Neural cell (in vitro differentiated cells): ENCODE results near the gene MAP2K1. TPM values are rescaled to one million over a fixed set of nuclear protein-coding genes. Genes with fewer than 3 reads are reported as not detected.
A peak's percentile ranks its signal among the peaks of the same experiment; 100 is the strongest.

Source experiments
- H2AFZ ChIP-seq: fragments of 200-600, 300-800 bp; sonication (generic), shearing (Covaris generic); 2 replicates; pipeline ENCODE4 v1.6.0; 2014; ENCODE audit warnings: low read depth, mild to moderate bottlenecking, antibody characterized with exemption, low read length, moderate library complexity
- H3F3A ChIP-seq: fragments of 200-600 bp; shearing (Covaris generic); 2 replicates; pipeline ENCODE4 v1.6.1; 2016; ENCODE audit warnings: mild to moderate bottlenecking, moderate library complexity, mixed read lengths, antibody characterized with exemption, low read length; ENCODE audit not compliant: insufficient read depth, poor library complexity, severe bottlenecking
- H3K27ac ChIP-seq: fragments of 200-600, 300-800 bp; sonication (generic), shearing (Covaris generic); 2 replicates; pipeline ENCODE4 v1.5.1; 2014; ENCODE audit warnings: mild to moderate bottlenecking, low read length, moderate library complexity
- H3K27me3 ChIP-seq: fragments of 300-800, 200-600 bp; sonication (generic), shearing (Covaris generic); 2 replicates; pipeline ENCODE4 v1.6.0; 2014; ENCODE audit warnings: mild to moderate bottlenecking, low read depth, low read length, moderate library complexity; ENCODE audit not compliant: insufficient read depth
- H3K36me3 ChIP-seq: fragments of 300-800, 200-600 bp; sonication (generic), shearing (Covaris generic); 2 replicates; pipeline ENCODE4 v1.5.1; 2014; ENCODE audit warnings: mild to moderate bottlenecking, antibody characterized with exemption, low read length, moderate library complexity; ENCODE audit not compliant: insufficient read depth
- H3K4me2 ChIP-seq: fragments of 300-800, 200-600 bp; sonication (generic), shearing (Covaris generic); 2 replicates; pipeline ENCODE4 v1.6.0; 2014; ENCODE audit warnings: mild to moderate bottlenecking, low read length
- H3K4me3 ChIP-seq: fragments of 300-800, 200-600 bp; sonication (generic), shearing (Covaris generic); 2 replicates; pipeline ENCODE4 v1.5.1; 2014; ENCODE audit warnings: mild to moderate bottlenecking, low read length, moderate library complexity
- H3K79me2 ChIP-seq: fragments of 200-600 bp; shearing (Covaris generic); replicated peaks from 2 replicates; pipeline ENCODE4 v1.6.0; 2014; ENCODE audit warnings: mild to moderate bottlenecking, low read length, moderate library complexity; ENCODE audit not compliant: insufficient read depth
- H3K9ac ChIP-seq: fragments of 300-800, 200-600 bp; sonication (generic), shearing (Covaris generic); 2 replicates; pipeline ENCODE4 v1.6.1; 2016; ENCODE audit warnings: mild to moderate bottlenecking, low read length, mixed read lengths
- H3K9me2 ChIP-seq: fragments of 200-600 bp; shearing (Covaris generic); 2 replicates; pipeline ENCODE4 v1.6.1; 2016; ENCODE audit warnings: mild to moderate bottlenecking, low read length, mixed read lengths; ENCODE audit not compliant: insufficient read depth
- H3K9me3 ChIP-seq: fragments of 200-600, 300-800 bp; sonication (generic), shearing (Covaris generic); 2 replicates; pipeline ENCODE4 v1.6.1; 2016; ENCODE audit warnings: mild to moderate bottlenecking, mixed run types, low read length, moderate library complexity, mixed read lengths
- H4K20me1 ChIP-seq: fragments of 200-600 bp; shearing (Covaris generic); 2 replicates; pipeline ENCODE4 v1.6.1; 2016; ENCODE audit warnings: mild to moderate bottlenecking, mixed run types; ENCODE audit not compliant: insufficient read depth
- EP300 ChIP-seq: fragments of 450-650 bp; conservative IDR thresholded peaks from 2 replicates; pipeline ENCODE4 v1.6.1; 2014; ENCODE audit warnings: antibody characterized with exemption, mild to moderate bottlenecking, moderate library complexity; ENCODE audit not compliant: poor library complexity, severe bottlenecking
- POLR2AphosphoS5 ChIP-seq: IDR thresholded peaks from 2 replicates; pipeline ENCODE4 v1.6.1; 2012
- RAD21 ChIP-seq: fragments of 450-650 bp; conservative IDR thresholded peaks from 2 replicates; pipeline ENCODE4 v1.6.1; 2014; ENCODE audit warnings: antibody characterized with exemption, mild to moderate bottlenecking, moderate library complexity
- SMC3 ChIP-seq: fragments of 450-650 bp; conservative IDR thresholded peaks from 2 replicates; pipeline ENCODE4 v1.6.1; 2014; ENCODE audit warnings: antibody characterized with exemption, mild to moderate bottlenecking, moderate library complexity; ENCODE audit not compliant: poor library complexity
- TAF1 ChIP-seq: IDR thresholded peaks from 2 replicates; pipeline ENCODE4 v1.6.1; 2012; ENCODE audit warnings: low read depth
- polyA plus RNA-seq: library from polyadenylated mRNA; depleted of rRNA; stranded (reverse); fragments of >200 nt; gene quantifications from 2 replicates; pipeline ENCODE4 v1.2.3, GENCODE V29; 2014
- TF ChIP-seq, protein P1 (sequence below): fragments of 450-650 bp; IDR thresholded peaks from 2 replicates; pipeline ENCODE4 v1.5.1; 2014; ENCODE audit warnings: antibody characterized with exemption, mild to moderate bottlenecking, moderate library complexity; ENCODE audit not compliant: poor library complexity, severe bottlenecking
- TF ChIP-seq, protein P2 (sequence below): IDR thresholded peaks from 2 replicates; pipeline ENCODE4 v1.6.1; 2012; ENCODE audit warnings: borderline replicate concordance

Gene MAP2K1
- polyA plus RNA-seq, 1 donor from 2014 or later: 24.7 TPM

DNA sequence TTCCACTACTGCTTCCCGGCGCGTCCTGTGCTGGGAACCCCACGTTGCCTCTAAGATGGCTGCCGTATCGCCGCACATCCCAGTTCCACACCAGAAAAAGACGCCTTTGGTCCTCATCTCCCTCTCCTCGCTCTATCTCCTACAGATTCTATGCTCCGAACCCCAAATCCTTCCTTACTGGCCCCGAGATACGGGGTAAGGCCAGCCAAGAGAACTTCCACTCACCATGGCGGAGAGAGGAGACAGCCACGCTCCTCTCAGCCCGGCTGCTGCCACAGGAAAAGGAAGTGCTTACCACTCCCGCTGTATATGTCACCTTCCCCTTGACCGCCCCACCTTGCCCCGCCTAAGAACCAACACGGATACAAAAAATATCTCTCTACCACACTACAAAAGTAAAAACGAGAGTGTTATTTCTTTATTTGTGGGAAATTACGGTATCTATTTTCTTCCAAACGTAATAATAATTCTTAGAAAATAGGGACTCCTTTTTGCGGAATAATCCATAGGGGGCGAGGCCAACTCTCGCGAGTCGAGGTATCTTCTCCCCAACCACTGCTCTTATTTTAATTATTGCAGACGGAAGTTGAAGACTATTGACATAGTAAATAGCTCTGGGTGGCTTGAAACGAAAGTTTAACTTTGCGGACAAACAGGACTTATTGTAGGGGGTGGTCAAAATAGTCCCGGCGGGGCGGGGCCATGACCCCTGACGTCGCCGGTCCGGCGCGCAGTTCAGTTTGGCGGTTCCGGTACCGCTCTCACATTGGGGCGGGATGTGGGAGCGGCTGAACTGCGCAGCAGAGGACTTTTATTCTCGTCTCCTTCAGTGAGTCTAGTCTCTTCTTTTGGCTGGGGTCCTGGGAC lies 118.1 kb downstream of the MAP2K1 start, which contains the start of the genes RPL4 and ZWILCH (continued):
- TF ChIP-seq, protein P1, sequence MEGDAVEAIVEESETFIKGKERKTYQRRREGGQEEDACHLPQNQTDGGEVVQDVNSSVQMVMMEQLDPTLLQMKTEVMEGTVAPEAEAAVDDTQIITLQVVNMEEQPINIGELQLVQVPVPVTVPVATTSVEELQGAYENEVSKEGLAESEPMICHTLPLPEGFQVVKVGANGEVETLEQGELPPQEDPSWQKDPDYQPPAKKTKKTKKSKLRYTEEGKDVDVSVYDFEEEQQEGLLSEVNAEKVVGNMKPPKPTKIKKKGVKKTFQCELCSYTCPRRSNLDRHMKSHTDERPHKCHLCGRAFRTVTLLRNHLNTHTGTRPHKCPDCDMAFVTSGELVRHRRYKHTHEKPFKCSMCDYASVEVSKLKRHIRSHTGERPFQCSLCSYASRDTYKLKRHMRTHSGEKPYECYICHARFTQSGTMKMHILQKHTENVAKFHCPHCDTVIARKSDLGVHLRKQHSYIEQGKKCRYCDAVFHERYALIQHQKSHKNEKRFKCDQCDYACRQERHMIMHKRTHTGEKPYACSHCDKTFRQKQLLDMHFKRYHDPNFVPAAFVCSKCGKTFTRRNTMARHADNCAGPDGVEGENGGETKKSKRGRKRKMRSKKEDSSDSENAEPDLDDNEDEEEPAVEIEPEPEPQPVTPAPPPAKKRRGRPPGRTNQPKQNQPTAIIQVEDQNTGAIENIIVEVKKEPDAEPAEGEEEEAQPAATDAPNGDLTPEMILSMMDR: no peak

DNA sequence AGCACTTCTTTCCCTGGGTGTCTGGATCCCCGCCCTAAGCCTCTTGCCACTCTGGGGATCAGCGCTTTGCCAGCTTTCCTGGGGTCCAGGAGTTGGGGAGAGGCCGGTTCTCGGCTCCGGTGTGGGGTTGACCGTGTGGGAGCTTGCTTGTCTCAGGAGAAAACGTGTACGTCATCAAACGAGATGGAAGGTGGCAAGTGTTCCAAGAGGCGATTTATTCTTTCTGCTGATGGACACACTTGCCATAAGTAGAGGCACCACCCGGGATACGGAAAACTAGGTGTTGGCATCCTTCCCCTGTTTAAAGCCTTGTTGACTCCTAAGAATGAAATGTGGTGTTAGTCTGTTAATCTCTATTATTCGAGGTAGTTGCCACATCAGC lies 118.7 kb downstream of the MAP2K1 start:
- Histone ChIP-seq H2AFZ (peak overlapping the region; percentile 96), H3F3A (no peaks in the 10 kb centered on the region), H3K4me2 (peak overlapping the region; percentile 90), H3K79me2 (peaks cover 42% of the 10 kb centered on the region), H3K27me3 (no peaks in the 10 kb centered on the region), H3K9me3 (no peaks in the 10 kb centered on the region), H3K4me3 (peak overlapping the region; percentile 83), H3K27ac (peak overlapping the region; percentile 83), H3K36me3 (peaks cover 6% of the 10 kb centered on the region), H4K20me1 (no peaks in the 10 kb centered on the region), H3K9me2 (no peaks in the 10 kb centered on the region), H3K9ac (peak overlapping the region; percentile 84)
- TF ChIP-seq, protein P2, sequence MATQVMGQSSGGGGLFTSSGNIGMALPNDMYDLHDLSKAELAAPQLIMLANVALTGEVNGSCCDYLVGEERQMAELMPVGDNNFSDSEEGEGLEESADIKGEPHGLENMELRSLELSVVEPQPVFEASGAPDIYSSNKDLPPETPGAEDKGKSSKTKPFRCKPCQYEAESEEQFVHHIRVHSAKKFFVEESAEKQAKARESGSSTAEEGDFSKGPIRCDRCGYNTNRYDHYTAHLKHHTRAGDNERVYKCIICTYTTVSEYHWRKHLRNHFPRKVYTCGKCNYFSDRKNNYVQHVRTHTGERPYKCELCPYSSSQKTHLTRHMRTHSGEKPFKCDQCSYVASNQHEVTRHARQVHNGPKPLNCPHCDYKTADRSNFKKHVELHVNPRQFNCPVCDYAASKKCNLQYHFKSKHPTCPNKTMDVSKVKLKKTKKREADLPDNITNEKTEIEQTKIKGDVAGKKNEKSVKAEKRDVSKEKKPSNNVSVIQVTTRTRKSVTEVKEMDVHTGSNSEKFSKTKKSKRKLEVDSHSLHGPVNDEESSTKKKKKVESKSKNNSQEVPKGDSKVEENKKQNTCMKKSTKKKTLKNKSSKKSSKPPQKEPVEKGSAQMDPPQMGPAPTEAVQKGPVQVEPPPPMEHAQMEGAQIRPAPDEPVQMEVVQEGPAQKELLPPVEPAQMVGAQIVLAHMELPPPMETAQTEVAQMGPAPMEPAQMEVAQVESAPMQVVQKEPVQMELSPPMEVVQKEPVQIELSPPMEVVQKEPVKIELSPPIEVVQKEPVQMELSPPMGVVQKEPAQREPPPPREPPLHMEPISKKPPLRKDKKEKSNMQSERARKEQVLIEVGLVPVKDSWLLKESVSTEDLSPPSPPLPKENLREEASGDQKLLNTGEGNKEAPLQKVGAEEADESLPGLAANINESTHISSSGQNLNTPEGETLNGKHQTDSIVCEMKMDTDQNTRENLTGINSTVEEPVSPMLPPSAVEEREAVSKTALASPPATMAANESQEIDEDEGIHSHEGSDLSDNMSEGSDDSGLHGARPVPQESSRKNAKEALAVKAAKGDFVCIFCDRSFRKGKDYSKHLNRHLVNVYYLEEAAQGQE: peak; percentile 26
- no peak for TF ChIP-seq RAD21

DNA sequence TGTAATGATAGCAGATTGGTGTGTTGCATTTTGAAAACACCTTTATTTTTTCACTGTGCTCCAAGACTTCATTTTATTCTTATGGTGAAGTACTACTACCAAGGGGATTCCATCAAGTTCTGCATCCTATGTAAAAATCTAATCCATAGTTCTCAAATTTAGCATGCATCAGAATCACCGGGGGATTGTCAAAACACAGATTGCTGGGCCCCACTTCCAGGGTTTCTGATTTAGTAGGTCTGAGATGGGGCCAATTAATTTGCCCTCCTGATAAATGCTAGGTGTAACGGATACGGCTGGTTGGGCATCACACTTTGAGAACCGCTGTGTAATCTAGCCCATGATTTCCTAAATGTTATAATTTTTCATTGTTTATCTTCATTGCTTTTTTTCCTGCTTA lies 119.1 kb downstream of the MAP2K1 start:
- Histone ChIP-seq H3K9ac (peak overlapping the region; percentile 84), H3K4me2 (peak overlapping the region; percentile 90), H3K27me3 (no peaks in the 10 kb centered on the region), H3K9me2 (no peaks in the 10 kb centered on the region), H3K79me2 (peaks cover 42% of the 10 kb centered on the region), H3K27ac (peak overlapping the region; percentile 83), H3K4me3 (peak overlapping the region; percentile 83), H2AFZ (peak overlapping the region; percentile 96), H3F3A (no peaks in the 10 kb centered on the region), H4K20me1 (no peaks in the 10 kb centered on the region), H3K9me3 (no peaks in the 10 kb centered on the region), H3K36me3 (peaks cover 6% of the 10 kb centered on the region)
- TF ChIP-seq, protein P1: no peak
- TF ChIP-seq EP300 (no peak), TAF1 (no peak), SMC3 (no peak), POLR2AphosphoS5 (no peak)
